ENCODE data around the gene BBS9.

- TF ChIP-seq, protein P1, sequence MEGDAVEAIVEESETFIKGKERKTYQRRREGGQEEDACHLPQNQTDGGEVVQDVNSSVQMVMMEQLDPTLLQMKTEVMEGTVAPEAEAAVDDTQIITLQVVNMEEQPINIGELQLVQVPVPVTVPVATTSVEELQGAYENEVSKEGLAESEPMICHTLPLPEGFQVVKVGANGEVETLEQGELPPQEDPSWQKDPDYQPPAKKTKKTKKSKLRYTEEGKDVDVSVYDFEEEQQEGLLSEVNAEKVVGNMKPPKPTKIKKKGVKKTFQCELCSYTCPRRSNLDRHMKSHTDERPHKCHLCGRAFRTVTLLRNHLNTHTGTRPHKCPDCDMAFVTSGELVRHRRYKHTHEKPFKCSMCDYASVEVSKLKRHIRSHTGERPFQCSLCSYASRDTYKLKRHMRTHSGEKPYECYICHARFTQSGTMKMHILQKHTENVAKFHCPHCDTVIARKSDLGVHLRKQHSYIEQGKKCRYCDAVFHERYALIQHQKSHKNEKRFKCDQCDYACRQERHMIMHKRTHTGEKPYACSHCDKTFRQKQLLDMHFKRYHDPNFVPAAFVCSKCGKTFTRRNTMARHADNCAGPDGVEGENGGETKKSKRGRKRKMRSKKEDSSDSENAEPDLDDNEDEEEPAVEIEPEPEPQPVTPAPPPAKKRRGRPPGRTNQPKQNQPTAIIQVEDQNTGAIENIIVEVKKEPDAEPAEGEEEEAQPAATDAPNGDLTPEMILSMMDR (IDR thresholded peaks at IDR 0.05), result no peak
- no peak for TF ChIP-seq POLR2A (IDR thresholded peaks at IDR 0.05)
- no peak for TF ChIP-seq POLR2AphosphoS5 (IDR thresholded peaks at IDR 0.05)
- TF ChIP-seq EP300 (IDR thresholded peaks at IDR 0.05), result no peak
These were observed 22.7 kb downstream of the BBS9 start for GRCh38 chr7:33152087-33152486.
